Myocyte (in vitro differentiated cells): ENCODE data around the gene PHF3. TPM values are rescaled to one million over a fixed set of nuclear protein-coding genes. Genes with fewer than 3 reads are reported as not detected.
"Not testable (repeated sequence)": the region's sequence is repeated elsewhere in the genome, so short reads cannot be mapped to it uniquely, and the experiment has no call there.

Source experiments
- DNase-seq: peaks from one replicate; pipeline ENCODE4 v3.0.0-alpha.2; 2012; ENCODE audit warnings: low read depth
- total RNA-seq: library from RNA; depleted of rRNA; stranded (reverse); fragments of >200 nt; gene quantifications from 2 replicates; pipeline ENCODE4 v1.2.3, GENCODE V29; 2014

PHF3 gene
- total RNA-seq, 1 donor from 2014 or later = 45.0 TPM

DNA sequence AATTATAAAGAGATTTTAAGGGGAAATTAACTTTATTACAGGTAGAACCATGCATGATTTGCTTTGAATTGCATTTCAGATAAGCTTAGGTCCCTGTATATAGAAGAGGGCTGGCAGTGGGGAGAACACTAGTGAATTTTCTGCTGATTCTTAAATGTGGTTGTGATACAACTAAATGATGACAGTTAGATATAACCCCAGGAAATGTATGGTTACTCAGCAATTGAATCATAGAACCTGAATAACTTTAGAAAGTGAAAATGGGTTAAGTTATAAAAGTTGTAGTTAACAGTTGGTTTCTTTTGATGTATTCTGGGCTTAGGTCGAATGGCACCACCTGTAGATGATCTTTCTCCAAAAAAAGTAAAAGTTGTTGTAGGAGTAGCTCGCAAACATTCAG is 70.1 kb downstream of the PHF3 start:
- no peak for DNase-seq

GRCh38 chr6:63706630-63707029 is 71.0 kb downstream of the PHF3 start:
- DNase-seq = no peak

- DNase-seq = no peak
These were observed 73.0 kb downstream of the PHF3 start for GRCh38 chr6:63708631-63709030.

GRCh38 chr6:63709148-63709547 is 73.5 kb downstream of the PHF3 start:
- DNase-seq = no peak

GRCh38 chr6:63713332-63713731 is 77.7 kb downstream of the PHF3 start:
- DNase-seq = no peak

DNA sequence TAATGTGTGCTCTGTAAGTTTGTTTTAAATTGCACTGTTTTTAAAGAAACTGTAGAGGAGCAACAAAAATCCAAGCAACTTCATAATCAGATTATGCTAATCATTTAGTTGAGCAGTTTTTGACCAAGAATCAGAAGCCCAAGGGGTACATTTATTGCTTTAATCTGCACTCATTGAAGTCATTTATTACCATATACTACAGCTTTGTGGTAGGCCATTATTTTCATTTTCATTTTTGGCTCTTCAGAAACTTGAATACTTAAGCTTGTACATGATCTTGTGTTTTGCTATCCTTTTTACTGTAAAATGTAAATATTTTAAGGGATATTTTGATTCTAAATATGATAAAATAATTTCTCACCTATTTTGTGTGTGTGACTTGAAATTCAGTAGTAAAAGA is 78.5 kb downstream of the PHF3 start:
- DNase-seq = no peak

DNA sequence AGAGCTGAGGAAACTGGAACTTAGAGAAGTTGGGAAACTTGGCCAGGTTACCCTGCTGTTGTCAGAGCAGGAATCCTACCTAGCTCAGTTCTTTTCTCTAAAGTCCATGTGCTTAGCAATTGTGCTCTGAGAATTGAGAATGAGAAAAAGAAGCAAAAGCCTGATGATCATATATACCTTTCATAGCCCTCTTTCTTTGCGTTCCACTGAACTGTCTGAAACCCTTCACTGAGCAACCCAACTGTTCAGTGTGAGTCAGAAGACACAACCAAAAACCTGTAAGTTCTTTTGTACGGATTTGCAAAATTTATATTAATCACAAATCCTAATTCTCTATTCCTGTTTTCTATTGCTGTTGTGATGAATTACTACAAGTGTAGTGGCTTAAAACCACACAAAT is 80.6 kb downstream of the PHF3 start:
- no peak for DNase-seq

- no peak for DNase-seq
These were observed 85.6 kb downstream of the PHF3 start for GRCh38 chr6:63721181-63721580.

GRCh38 chr6:63724721-63725120 is 89.1 kb downstream of the PHF3 start:
- DNase-seq = no peak

GRCh38 chr6:63730311-63730710 is 94.7 kb downstream of the PHF3 start:
- no peak for DNase-seq

DNA sequence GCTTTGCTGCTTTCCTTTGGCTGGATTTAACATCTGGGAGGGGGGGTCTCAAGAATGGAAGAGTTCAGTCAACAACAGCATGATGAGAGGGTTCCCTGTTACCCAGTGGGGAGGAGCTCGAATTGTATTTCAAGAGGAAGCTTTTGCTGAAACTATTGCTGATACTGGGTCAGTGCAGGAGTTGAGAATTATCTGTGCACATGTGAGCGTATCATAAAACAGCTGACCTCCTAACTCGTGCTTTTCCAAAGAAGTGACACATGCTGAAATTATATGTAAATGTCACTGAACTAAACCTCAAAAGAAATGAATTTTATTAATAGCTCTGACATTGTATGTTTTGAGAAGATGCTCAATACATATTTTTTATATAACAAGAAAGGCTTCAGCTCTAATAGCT is 96.3 kb downstream of the PHF3 start:
- no peak for DNase-seq

DNA sequence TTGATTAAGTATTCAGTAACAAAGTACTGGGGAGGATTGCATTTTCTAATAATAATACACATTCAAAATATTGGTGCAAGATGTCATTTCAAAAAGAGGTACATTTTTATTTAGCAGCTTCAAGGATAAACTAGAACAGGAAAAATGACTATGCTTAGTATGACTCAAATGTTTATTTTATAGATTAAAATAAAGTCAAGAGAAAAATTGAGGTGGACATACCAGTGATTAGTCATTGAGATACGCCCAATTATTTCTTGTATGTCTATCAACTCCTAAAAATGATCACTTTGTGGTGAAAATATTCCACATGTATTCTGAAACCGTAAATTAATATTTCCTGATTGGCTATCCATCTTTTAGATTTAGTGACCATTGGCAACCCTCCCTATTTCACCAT is 96.7 kb downstream of the PHF3 start:
- DNase-seq = no peak

GRCh38 chr6:63734923-63735322 is 99.3 kb downstream of the PHF3 start:
- no peak for DNase-seq

DNA sequence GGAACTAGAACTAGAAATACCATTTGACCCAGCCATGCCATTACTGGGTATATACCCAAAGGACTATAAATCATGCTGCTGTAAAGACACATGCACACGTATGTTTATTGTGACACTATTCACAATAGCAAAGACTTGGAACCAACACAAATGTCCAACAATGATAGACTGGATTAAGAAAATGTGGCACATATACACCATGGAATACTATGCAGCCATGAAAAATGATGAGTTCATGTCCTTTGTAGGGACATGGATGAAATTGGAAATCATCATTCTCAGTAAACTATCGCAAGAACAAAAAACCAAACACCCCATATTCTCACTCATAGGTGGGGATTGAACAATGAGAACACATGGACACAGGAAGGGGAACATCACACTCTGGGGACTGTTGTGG is 102.6 kb downstream of the PHF3 start:
- not testable (repeated sequence) for DNase-seq

DNA sequence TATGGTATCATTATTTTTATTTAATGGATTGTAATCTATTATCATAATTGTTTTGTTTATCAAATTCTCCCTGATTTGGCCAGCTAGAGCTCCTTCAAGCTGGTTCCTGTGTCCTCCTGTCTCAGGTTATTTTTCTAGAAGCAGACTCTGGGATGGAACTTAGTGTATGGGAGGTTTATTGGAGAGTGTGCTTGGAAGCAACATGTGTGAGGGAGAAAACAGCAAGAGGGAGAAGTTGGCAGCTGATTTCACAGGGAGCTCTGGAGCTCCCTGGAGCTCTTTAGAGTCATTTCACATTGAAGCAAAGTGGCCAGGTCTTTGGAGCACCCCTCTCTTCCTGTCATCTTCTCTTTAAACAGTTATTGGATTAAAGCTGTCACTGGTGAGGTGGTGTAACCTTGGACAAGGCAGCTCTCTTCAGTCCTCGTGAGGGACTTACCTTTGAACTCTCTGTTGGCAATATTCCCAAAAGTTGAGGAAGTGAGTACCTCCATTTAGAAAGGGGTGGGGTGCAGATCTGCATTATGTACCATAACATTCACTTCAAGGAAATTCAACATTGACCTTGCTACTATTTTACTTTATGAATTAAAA is 103.6 kb downstream of the PHF3 start:
- DNase-seq = no peak

GRCh38 chr6:63740709-63741108 is 105.1 kb downstream of the PHF3 start:
- DNase-seq = peak; percentile 52

GRCh38 chr6:63742060-63742459 is 106.5 kb downstream of the PHF3 start:
- DNase-seq = no peak

DNA sequence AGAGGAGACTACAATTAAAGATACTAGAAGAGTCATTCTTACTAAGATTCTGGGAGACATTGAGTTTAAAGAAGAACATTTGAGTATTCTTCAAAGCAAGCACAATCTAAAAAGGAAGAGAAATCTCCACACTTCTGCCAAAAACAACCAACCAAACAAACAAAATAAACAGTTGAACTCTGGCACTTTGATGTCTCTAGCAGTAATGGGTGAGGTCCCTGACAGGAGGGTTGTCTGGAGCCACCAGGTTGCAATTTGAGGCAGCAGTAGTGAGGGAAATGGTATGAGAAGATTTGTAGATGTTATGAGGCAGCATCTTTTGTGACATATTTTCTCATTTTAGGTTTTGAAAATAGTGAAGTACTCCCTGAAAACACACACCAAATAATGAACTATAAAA is 108.1 kb downstream of the PHF3 start:
- DNase-seq = no peak

GRCh38 chr6:63744810-63745209 is 109.2 kb downstream of the PHF3 start:
- DNase-seq = no peak

- no peak for DNase-seq
These were observed 110.2 kb downstream of the PHF3 start for GRCh38 chr6:63745784-63746183.

DNA sequence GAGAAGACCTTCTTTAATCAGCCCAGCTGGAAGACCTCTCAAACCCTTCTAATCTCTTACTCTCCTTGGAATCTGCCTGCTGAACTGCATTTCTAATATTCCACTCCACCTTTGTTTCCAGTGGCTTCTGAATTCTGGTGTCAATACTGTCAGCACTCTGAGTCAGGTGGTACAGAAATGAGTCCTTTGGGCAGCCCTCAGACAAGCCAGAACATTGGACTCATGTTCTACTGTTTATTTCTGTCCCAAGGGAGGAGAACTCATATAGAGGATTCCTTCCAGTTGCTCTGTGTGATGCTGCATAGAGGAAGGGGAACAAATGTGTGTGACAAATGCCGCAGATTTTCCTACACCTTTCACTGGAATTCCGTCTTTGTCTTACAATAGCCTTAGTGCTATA is 114.8 kb downstream of the PHF3 start:
- peak; percentile 27 for DNase-seq

- DNase-seq = not testable (repeated sequence)
These were observed 121.7 kb downstream of the PHF3 start for GRCh38 chr6:63757275-63757674.

- DNase-seq = no peak
These were observed 122.2 kb downstream of the PHF3 start for GRCh38 chr6:63757826-63758225.

DNA sequence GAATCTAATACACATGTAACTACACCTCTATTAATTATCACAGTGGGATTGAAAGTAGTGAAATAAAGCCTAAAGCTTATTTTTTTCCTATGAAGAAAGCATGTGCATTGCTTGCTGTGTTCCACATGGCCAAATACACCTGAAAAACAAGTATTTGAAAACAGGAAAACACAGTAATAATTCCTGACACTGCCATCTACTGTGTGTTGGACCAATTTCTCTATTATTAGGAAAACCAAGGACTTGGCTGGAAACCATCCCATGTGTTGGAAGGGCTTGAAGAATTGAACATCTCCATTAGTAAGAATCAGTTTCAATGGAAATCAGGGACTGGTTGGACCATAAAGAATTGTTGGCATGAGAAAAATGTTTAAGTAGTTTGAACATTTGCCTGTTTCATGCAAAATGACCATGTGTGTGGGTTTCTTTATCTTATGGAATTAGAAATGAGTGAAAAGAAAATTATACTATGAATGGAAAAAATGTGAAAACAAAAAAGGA is 124.1 kb downstream of the PHF3 start:
- DNase-seq = no peak
